NOMO-1 treated with dmso at 0.1 percent for 144 hours (cell line): ENCODE results near the gene MRGPRX2.

ENCODE experiments used
- DNase-seq: peaks from one replicate; lab custom pipeline; 2025; ENCODE audit not compliant: unreplicated experiment; lab: John Stamatoyannopoulos, UW

MRGPRX2 gene

GRCh38 chr11:19076744-19077589 is 16.4 kb upstream of the MRGPRX2 start:
- DNase-seq, result peak; percentile 2

- DNase-seq, result no peak
Measured at GRCh38 chr11:19075636-19076035, 15.1 kb upstream of the MRGPRX2 start.

- DNase-seq, result no peak
Measured at GRCh38 chr11:19073454-19074415, 13.2 kb upstream of the MRGPRX2 start.

- no peak for DNase-seq
Measured at GRCh38 chr11:19072464-19072863, 11.9 kb upstream of the MRGPRX2 start.

- DNase-seq, result peak; percentile 26
Measured at GRCh38 chr11:19071255-19071654, 10.7 kb upstream of the MRGPRX2 start.

GRCh38 chr11:19059833-19060232 is 684 bp downstream of the MRGPRX2 start:
- no peak for DNase-seq

- no peak for DNase-seq
Measured at GRCh38 chr11:19055905-19056304, 4.6 kb downstream of the MRGPRX2 start.

GRCh38 chr11:19055016-19055415 is 5.5 kb downstream of the MRGPRX2 start:
- no peak for DNase-seq

- DNase-seq, result no peak
Measured at GRCh38 chr11:19053909-19054308, 6.6 kb downstream of the MRGPRX2 start.

GRCh38 chr11:19050281-19050680 is 10.2 kb downstream of the MRGPRX2 start:
- no peak for DNase-seq

GRCh38 chr11:19049351-19049750 is 11.2 kb downstream of the MRGPRX2 start:
- DNase-seq, result no peak

- DNase-seq, result no peak
Measured at GRCh38 chr11:19040051-19040450, 20.5 kb downstream of the MRGPRX2 start.

- no peak for DNase-seq
Measured at GRCh38 chr11:19039409-19039808, 21.1 kb downstream of the MRGPRX2 start.

- no peak for DNase-seq
Measured at GRCh38 chr11:19032990-19033389, 27.5 kb downstream of the MRGPRX2 start.

GRCh38 chr11:19027829-19028595 is 32.5 kb downstream of the MRGPRX2 start:
- DNase-seq, result no peak

GRCh38 chr11:19026862-19027261 is 33.7 kb downstream of the MRGPRX2 start:
- no peak for DNase-seq

GRCh38 chr11:19025481-19026406 is 34.8 kb downstream of the MRGPRX2 start:
- DNase-seq, result no peak

- no peak for DNase-seq
Measured at GRCh38 chr11:19020831-19021230, 39.7 kb downstream of the MRGPRX2 start.

- DNase-seq, result no peak
Measured at GRCh38 chr11:19018901-19019300, 41.6 kb downstream of the MRGPRX2 start.
